ENCODE measurements around the gene TRIP13.
"Not testable (repeated sequence)": the region's sequence is repeated elsewhere in the genome, so short reads cannot be mapped to it uniquely, and the experiment has no call there.

Gene TRIP13

DNA sequence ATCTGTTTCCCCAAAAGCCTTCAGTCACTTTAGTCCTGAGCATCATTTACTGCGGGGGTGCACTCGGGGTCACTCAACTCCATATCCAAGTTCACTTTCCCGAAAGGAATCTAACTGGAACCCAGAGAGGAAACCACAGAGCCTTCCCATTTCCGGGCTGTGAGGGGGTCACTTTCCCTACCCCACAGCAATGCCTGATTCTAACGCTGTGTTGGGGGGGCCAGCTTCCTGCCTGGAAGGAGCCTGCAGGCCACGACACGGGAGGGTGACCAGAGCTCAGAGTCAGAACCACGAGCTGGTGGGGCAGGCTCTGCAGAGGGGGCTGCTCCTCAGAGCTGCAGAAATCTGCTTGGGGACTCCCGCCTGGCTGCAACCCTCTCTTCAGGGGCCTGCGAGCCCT lies 20.4 kb upstream of the TRIP13 start:
- no peak for DNase-seq (ENCODE audit: low read depth)

DNA sequence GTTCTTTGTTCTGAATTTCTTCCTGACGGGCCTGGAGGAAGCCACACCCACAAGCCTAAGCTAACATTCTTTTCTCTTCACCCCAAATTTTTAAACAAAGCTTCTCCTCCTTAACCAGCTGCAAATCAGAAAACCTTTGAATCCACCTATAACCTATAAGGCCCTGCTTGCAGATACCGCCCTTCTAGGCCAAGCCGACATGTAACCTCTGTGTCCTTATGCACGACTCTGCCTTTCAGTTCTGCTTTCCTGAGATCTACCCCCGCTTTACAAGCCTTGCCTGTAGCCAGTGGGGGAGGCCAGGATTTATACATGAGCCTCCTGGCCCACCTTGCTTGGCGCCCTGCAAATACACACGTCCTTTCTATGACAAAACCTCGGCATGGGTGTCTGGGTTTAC lies 19.4 kb upstream of the TRIP13 start:
- DNase-seq (ENCODE audit: low read depth): no peak

DNA sequence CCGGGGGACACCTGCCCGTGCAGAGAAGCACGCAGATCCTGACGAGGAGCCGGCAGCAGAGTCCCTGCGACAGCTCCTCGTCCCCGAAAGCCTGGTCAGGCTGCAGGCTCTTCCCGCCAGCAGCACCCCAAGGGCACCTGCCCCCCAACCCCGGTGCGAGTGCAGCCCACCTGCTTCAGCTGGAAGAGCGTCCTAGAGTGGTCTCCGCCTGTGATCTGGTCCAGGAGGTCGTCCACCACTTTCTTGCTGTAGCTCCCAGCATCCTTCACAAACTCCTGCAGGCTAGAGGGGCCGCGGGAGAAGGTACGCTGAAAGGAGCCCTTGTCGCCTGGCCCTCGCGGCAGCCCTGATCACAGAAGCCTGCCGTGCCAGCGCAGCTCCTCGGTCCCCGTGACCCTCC lies 16.8 kb upstream of the TRIP13 start:
- no peak for DNase-seq (ENCODE audit: low read depth)

DNA sequence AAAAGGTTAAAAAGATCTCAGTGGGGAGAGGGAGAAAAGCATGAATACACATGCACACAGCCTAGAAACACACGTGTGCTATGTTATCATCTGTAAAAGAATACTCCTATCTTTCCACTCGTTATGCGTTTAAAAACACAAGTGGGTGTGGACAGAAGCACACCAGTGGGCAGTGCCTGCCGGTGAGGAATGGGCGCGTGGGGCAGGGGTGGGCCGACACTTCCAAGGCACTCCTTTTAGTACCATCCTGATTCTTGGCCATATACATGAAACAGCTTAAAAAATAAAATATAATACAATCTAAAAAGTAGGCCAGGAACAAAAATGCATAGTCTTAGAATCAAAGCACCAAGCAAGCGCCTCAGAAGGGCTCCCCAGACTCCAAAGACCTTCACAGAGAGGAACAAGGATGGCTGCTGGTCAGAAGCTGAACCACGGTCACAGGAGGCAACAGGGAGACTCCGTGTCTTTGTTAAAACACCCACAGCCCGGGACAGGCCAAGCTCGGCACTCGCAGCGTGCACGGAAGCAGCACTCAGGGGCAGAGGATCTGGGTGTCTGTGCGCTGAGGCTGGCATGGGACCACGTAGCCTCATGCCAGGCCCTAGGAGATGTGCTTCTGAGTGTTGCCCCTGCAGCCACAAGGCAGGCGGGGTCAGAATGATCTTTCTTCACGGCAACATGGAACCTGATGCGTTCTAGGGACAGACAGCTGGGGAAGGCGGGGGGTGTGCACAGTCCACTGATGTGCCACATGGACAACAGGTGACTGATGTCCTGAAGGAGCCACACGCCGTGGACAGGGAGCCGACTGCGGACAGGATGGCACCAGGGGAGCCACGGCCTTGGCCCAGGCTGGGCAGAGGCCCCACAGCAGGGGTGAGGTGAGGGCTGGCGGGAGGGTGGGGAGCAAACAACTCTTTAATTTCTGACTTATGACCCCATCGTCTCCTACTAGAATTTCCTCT lies 16.0 kb upstream of the TRIP13 start:
- DNase-seq (ENCODE audit: low read depth): no peak

DNA sequence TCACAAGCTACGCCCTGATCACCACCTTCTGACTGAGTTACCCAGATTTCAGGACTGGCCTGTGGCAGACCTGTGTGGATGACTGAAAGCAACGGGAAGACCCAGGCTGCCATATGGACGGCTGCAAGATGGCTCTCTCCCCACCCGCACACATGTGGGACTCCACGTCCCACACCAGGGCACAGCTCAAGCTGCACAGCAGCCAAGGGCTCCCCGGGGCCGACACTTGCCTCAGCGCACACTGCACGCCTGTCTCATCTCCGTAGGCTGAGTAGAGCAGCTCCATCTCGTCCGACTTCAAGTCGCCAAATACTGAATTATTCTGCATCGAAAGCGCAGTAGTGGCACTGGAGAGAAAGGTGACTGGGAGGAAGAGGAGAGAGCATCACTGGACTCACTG lies 14.6 kb upstream of the TRIP13 start:
- DNase-seq (ENCODE audit: low read depth): no peak

DNA sequence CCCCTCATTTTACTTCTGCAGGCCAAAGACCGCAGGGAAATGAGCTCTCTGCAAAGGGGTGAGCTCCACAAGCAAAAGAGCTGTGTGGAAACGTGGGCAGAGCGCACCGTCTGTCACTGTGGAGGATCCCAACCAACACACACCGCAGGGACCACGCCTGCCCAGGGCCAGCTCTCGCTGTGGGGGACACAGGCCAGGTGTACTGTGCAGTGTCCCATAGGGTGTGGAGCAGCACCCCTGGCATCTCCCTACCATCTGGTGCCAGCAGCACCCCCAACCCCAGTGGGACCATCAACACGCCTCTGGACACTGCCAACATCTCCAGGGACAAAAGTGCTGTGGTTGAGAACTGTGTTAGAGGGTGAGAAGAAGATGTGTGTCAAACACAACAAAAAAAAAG lies 14.0 kb upstream of the TRIP13 start:
- DNase-seq (ENCODE audit: low read depth): not testable (repeated sequence)

DNA sequence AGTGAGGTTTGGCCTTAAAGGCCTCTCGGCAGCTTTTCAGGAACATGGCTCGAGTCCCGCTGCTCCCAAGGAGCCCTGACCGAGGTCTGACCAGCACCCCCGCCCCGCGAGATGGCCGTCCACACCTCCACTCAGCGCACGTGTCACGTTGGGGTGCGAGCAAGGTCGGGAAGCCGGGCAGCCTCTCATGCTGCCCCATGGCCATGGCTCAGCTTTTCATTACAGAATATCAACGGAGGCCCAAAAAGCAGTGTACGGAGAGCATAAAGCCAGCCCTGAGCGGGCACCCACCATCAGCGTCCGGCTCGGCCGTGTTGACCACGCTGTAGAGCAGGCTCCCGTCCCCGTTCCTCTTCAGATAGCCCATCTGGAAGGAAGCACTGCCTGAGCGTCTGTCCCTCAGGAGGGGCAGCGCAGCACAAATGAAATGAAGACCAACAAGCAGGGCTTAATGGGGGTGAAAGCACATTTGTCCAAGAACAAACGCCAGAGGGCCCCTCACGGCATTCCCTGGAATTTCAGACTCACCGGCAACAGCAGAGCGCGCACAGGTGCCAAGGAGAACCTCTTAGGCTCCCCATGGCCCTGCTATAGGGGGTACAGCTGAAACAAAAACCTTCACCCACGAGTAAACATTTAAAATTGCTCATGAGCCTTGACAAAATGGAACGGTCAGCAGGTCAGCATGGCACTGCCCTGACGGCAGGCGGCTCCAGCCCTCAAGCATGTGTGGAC lies 11.7 kb upstream of the TRIP13 start:
- no peak for DNase-seq (ENCODE audit: low read depth)

DNA sequence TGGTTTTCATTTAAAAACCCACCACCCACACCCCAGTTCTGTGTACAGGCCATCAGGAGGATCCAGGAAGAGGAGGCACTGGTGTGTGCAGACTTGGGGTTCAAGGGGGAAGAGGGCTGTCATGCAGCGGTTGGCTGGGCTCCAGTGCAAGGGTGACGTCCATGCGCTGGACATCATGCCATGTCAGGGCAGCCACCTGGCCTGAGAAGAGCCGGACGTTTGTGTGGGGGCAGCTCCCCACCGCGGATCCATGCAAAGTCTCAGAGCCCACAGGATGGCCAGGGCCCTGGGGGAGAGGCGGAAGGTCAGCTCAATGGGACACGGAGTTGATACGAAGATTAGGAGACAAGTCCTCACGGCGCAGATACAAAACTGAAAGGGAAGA lies 11.1 kb upstream of the TRIP13 start:
- DNase-seq (ENCODE audit: low read depth): no peak

DNA sequence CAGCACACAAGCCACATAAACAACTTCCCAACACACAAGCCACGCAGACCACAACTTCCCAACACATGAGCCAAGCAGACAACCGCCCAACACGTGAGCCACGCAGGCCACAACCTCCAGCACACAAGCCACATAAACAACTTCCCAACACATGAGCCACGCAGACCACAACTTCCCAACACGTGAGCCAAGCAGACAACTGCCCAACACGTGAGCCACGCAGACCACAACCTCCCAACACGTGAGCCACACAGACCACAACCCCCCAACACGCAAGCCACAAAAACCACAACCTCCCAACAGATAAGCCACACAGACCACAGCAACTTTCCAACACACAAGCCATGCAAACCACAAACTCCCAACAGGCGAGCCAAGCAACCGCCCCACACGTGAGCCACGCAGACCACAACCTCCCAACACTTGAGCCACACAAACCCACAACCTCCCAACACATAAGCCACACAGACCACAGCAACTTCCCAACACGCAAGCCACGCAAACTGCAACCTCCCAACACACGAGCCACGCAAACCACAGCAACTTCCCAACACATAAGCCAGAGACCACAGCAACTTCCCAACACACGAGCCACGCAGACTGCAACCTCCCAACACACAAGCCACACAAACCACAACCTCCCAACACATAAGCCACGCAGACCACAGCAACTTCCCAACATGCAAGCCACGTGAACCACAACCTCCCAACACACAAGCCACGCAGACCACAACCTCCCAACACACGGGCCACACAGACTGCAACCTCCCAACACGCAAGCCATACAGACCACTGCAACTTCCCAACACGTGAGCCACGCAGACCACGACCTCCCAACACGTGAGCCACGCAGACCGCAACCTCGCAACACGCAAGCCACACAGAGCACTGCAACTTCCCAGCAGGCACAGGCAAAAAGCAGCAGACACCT lies 10.2 kb upstream of the TRIP13 start:
- DNase-seq (ENCODE audit: low read depth): no peak

DNA sequence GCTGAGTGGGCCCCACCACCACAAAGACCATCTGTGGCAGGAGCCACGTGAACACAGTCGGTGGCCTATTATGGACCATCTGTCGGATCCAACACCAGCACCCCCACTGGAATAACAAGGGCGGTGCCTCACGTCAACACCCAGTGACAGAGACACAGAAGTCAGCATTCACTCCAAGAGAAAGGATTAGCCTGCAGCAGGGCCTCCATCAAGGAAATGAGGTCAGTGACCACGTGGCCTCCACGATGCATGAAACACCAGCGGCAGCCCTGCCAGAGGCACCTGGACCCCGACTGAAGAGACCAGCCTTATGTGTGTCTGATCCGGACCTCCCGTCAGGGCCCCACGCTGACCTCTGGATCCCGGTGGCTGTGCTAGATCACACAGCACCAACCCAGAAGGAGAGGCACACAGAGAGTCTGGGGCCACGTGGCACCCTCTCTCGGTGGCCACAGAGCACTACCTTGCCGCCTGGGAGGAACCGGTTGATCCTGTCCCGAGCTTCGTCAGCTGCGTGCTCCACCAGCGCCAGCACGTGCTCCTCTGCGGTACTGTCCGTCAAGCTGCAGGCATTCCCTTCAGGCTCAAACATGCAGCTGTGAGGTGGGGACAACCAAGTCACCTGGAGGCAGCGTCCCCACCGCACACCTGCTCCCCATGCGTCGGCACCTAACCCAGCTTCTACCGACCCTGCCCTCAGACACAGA lies 9.1 kb upstream of the TRIP13 start:
- no peak for DNase-seq (ENCODE audit: low read depth)

DNA sequence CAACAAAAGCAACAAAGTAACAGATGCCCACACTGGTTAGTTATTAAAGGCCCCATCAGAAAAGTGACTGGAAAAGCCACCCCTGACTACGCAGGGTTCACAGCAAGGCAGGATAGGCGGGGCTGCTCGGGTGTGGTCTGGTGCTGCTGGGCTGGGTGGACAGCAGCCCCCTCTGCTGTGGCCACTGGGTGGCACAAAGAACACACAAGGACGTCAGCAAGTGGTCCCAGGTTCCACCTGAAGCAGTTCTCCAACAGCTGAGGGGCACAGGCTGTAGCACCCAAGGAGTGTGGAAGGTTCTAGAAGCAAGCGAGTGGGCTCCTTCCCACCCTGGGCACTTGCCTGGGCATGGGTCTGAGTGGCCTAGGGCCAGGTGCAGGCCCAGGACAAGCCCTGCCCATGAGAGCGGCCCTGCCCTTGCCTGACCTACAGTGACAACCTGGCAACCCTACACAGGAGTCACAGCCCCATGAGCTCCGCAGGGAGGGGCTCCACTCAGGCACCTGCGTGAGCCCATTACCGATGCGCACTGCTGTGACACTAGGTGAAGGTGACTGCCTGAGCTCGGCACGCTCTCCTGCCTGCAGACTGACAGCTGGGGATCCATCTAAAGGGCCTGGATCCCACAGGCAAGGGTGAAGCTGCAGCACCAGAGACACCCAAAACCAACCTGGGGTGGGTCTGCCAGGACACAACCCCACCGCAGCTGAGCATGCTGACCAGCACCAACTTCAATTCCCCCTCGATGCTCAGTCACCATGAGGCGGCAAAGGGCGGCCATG lies 8.1 kb upstream of the TRIP13 start:
- DNase-seq (ENCODE audit: low read depth): no peak

DNA sequence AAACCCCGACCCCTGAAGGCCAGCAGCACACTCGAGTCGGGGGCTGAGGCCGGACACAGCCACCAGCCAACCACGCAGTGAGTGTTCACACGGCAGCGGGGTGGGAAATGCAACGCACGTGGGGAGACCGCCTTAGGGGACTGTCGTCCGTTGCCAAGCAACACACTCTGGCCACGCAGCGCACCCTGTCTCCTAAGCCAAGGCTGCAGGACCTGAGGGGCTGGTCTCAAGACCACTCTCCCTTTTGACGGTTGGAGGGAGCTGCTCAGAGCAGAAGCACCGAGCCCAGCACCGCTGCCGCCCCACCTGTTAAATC lies 7.6 kb upstream of the TRIP13 start:
- DNase-seq (ENCODE audit: low read depth): no peak

DNA sequence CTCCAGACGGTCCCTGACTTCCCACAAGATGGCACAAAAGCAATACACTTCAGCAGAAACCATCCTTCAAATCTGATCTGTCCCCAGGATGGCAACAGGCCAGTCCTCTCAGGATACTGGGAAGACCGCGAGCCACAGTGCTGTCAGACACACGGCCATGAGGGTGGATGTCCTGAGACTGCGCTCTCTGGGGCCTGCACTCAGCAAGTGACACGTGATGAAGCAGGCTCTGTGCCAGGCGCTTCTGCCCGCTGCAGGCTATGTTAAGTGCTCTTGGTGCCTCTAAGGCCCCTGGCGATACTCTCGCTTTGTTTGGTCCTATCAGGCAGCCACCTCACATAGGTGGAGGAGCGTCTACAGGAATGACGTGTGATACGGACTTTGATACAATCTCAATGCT lies 7.2 kb upstream of the TRIP13 start:
- DNase-seq (ENCODE audit: low read depth): no peak

DNA sequence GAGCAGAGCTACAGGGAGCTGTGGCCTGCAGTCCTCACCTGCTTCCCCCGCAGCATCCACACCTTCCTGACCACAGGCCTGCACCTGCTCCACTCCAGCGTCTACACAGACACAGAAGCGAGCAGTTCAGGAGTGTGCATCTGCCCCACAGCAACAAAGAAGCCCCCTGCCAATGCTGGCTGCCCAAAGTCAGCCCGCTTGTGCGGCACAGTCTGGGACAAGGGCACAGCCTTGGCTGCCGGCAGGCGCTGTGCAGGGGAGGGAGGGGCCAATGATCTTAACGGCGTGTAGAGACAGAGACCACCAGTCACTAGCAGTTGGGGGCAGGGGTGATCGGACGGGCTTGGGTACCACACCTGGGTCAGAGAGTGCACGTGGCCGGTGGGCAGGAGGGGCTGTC lies 6.6 kb upstream of the TRIP13 start:
- DNase-seq (ENCODE audit: low read depth): no peak

DNA sequence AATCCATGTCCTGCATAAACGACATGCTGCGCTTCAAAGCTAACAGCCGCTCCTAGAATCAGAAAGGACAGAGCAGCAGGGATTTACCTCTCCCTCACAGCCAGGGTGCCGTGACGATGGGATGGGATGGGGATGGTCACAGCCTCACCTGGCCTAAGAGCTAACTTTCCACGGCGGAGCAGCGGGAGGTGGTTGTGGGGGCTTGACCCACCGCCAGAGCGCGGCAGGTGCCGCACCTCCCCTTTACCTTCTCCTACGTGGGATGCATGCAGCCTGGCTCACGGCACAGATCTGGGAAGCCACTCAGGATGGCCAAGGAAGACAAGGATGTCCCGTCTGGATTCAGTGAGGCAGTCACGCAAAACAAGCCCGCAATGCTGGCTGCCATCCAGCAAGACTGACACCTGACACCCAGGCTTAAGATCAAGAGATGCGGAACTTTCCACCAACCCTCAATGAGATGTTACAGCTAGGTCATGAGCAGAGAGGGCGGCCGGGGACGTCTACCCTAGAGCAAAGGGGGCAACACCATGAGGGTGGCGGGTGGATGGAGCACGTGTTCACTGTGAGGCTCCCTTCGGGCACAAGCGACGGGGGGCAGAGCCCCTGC lies 5.9 kb upstream of the TRIP13 start:
- no peak for DNase-seq (ENCODE audit: low read depth)

DNA sequence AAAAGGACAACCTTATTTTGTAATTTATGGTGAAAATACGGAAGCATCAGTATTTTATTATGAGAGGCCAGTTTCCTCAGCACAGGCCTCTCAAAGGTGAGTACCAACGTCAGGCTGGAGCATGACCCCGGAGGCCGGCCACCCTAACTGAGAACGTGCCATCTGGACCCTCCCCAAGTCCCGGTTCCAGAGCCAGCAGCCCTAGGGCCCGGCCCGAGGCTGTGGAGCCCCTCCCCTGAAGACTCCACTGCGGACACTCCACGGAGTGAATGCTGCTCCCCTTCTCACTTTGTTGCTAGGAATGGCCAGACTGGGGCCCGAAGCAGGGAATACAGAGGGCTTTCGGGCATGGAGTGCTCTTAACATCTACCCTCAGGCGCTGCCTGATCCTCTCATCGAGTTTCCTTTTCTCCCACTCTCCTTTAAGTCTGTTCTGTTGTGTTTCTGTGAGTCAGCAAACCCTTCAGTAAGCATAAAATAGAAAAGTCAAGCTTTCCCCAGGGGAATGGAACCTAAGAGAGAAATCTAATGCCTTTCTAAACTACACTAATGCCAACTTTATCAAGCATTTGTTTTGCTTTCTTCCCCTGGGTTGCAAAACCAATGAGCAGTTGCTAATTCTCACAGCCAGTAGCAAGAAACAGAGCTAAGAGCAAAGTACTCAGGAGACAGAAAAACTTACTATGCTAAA lies 4.6 kb upstream of the TRIP13 start:
- DNase-seq (ENCODE audit: low read depth): no peak

DNA sequence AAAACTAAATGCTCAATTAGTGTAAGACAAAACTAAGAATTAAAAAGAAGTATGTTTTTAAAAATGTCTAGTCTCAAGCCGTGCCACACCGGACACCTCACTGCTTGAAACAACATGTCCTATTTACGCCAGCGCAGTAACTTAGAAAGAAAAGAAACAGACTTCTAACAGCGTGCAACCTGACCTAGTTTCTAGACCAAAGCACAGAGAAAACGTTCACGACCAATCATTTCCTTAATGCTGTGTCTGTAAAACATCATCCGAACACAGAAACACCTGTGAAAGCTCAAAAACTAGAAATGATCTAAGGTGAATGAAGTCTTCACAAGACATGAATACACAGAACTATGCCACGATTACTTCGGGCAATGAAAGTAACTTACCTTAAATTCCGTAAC lies 4.0 kb upstream of the TRIP13 start:
- no peak for DNase-seq (ENCODE audit: low read depth)

DNA sequence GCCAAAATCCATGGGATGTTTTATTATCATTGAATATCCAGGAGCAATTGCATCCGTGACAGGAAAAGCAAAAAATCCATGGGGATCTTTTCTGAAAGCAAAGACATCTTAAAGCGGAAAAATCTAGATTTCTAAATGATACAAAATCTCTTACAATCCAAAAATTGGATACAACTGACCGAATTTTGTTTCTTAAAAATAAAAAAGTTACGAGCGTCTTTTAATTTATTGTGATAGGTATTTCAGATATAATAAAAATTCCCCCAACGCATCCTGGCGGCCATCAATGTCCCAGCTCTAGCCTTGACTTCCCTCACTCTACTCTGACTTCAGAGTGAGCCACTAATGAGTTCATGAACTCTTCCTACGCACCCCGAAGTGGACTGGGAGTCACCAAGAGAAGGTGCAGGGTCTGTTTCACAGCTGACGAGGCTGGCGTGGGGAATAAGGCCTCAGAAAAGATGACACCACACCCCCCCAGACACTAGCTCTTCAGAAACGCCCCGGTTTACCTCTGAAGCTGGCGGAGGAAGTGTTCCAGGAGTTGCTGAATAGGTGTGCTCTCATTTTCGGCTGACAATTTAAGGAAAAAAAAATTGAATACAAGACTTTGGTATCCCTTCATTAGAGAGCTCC lies 3.5 kb upstream of the TRIP13 start:
- DNase-seq (ENCODE audit: low read depth): no peak

DNA sequence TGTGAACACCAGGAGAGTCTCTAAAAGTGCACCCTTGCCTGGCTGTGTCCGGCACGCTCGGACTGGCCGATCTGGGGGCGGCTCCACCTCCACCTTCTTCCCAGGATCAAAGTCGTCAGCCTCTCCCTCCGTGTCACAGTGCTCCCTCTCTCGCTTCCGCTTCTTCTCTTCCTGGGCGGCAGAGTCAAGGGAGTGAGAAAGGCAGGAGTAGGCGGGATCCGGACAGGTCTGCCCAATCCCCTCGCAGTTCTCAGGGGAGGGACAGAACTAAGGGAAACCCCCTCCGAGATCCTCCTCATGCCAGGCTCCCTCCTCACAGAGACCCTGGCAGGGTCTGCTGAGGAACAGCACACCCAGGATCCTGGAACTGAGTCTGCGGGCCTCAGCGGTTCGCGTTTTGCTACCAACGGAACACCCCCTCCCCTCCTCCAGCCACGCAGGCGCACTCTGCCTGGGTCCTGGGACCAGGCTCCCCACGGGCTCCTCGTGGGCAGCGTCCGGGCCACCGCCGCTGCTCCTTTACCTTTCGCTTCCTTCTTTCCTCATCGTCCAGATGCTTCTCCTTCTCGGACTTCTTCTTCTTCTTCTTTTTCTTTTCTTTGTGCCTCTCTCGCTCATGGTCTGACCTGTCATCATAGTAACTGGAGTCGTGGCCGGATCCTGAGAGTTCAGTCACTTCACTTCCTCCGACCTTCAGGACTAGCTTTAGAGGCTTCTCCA lies 1.4 kb upstream of the TRIP13 start:
- DNase-seq (ENCODE audit: low read depth): no peak
